Neural crest cell (in vitro differentiated cells): ENCODE measurements around the gene PHF21B. TPM values are rescaled to one million over a fixed set of nuclear protein-coding genes. Genes with fewer than 3 reads are reported as not detected.

ENCODE experiments used
- DNase-seq: peaks from one replicate; pipeline ENCODE4 v3.0.0; 2021; ENCODE audit warnings: low read depth, mixed read lengths, low spot score
- H3K27ac Mint-ChIP-seq: one replicate; pipeline ENCODE4 v1.8.0; 2021; ENCODE audit warnings: mild to moderate bottlenecking, mixed read lengths; ENCODE audit not compliant: unreplicated experiment
- H3K27me3 Mint-ChIP-seq: 2 replicates; pipeline ENCODE4 v1.8.0; 2021; ENCODE audit warnings: low read depth, mild to moderate bottlenecking, mixed read lengths
- H3K36me3 Mint-ChIP-seq: 2 replicates; pipeline ENCODE4 v1.8.0; 2021; ENCODE audit warnings: low read depth, mild to moderate bottlenecking, mixed read lengths
- H3K4me1 Mint-ChIP-seq: 2 replicates; pipeline ENCODE4 v1.8.0; 2021; ENCODE audit warnings: mixed read lengths
- H3K4me3 Mint-ChIP-seq: one replicate; pipeline ENCODE4 v1.8.0; 2021; ENCODE audit warnings: mild to moderate bottlenecking, mixed read lengths
- H3K9me3 Mint-ChIP-seq: 2 replicates; pipeline ENCODE4 v1.8.0; 2021; ENCODE audit warnings: mixed read lengths
- total RNA-seq: library from RNA; stranded (reverse); gene quantifications from 2 replicates; pipeline ENCODE4 v1.2.1, GENCODE V29; 2021
- TF ChIP-seq, protein P1 (sequence below): fragments of 200-600 bp; sonication (generic); conservative IDR thresholded peaks from 2 replicates; pipeline ENCODE4 v1.5.0; 2021; ENCODE audit warnings: antibody characterized with exemption, mild to moderate bottlenecking

The PHF21B gene
- total RNA-seq, 1 donor from 2014 or later: 40.4 TPM

DNA sequence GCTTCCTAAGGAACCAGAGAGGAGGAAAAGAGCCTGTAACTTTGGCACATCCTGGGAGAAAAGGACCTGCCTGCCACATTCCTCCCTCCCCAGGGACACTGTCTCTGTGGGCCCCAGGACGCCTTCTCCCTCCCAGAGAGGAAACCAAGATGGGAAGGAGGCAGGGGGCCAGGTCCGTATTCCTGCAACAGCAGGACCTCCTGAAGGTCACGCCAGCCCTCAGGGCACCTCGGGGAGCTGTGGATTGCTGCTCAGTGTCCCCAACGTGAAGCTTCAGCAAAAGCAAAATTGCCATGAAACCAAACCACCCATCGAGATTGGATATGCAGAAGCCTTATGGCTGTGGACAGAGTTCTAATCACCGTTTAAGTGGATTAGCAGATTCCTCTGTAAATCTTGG is 170.7 kb downstream of the PHF21B start:
- H3K4me1 Mint-ChIP-seq: no peaks in the 10 kb centered on the region
- TF ChIP-seq, protein P1, sequence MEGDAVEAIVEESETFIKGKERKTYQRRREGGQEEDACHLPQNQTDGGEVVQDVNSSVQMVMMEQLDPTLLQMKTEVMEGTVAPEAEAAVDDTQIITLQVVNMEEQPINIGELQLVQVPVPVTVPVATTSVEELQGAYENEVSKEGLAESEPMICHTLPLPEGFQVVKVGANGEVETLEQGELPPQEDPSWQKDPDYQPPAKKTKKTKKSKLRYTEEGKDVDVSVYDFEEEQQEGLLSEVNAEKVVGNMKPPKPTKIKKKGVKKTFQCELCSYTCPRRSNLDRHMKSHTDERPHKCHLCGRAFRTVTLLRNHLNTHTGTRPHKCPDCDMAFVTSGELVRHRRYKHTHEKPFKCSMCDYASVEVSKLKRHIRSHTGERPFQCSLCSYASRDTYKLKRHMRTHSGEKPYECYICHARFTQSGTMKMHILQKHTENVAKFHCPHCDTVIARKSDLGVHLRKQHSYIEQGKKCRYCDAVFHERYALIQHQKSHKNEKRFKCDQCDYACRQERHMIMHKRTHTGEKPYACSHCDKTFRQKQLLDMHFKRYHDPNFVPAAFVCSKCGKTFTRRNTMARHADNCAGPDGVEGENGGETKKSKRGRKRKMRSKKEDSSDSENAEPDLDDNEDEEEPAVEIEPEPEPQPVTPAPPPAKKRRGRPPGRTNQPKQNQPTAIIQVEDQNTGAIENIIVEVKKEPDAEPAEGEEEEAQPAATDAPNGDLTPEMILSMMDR: no peak
- no peaks in the 10 kb centered on the region for H3K36me3 Mint-ChIP-seq
- no peak overlapping the region for H3K27ac Mint-ChIP-seq
- H3K9me3 Mint-ChIP-seq: peaks cover 2% of the 10 kb centered on the region
- no peak for DNase-seq
- no peak overlapping the region for H3K4me3 Mint-ChIP-seq
- H3K27me3 Mint-ChIP-seq: peaks cover under 1% of the 10 kb centered on the region

DNA sequence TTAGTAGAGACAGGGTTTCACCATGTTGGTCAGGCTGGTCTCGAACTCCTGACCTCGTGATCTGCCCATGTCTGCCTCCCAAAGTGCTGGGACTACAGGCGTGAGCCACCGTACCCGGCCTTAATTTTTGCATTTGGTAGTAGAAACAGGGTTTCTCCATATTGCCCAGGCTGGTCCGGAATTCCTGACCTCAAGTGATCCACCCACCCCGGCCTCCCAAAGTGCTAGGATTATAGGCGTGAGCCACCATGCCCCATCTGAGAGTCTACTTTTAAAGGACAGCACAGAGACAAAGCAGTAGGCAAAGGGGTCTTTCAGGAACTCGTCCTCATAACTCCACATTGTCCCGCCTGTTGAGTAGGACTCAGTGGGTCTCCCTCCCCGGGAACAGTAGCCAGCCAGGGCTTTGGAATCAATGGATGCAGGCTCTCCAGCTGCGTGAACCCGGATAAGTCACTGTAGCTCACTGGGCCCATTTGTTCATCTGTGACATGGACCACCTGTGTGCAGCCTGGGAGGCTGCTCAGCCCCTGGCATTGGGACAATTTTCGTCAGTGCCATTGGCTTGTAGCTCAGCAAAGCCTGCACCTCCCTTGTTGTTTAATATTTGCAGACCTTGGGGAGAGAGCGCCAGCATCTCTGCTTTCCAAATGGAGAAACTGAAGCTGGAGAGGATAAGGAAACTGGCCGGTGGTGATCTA is 171.3 kb downstream of the PHF21B start:
- Mint-ChIP-seq H3K36me3 (no peaks in the 10 kb centered on the region), H3K4me1 (no peaks in the 10 kb centered on the region), H3K27ac (no peak overlapping the region), H3K9me3 (peaks cover 2% of the 10 kb centered on the region), H3K4me3 (no peak overlapping the region), H3K27me3 (peaks cover 3% of the 10 kb centered on the region)
- DNase-seq: no peak
- TF ChIP-seq, protein P1: no peak

DNA sequence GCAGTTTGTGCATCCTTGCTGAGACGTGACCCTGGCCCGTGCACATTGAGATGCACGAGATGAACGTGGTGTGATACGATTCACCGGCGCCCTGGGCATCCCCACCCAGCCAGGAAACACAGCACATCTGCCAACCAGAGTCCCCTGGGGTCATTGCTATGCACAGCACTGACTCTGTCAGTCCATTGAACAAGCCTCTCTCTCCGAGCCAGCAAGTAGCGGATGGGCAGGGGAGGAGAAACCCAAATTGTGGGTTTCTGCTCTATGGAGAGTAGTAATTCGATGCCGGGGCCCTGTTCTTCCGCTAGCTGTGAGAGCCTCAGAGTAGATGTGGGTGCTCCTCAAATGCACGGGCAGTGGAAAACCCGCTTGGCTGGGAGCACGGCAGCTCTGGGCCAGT is 172.3 kb downstream of the PHF21B start:
- Mint-ChIP-seq H3K27ac (no peak overlapping the region), H3K27me3 (peaks cover 3% of the 10 kb centered on the region), H3K36me3 (peaks cover 2% of the 10 kb centered on the region), H3K9me3 (peaks cover 4% of the 10 kb centered on the region), H3K4me3 (no peak overlapping the region), H3K4me1 (no peaks in the 10 kb centered on the region)
- no peak for DNase-seq
- TF ChIP-seq, protein P1: no peak

DNA sequence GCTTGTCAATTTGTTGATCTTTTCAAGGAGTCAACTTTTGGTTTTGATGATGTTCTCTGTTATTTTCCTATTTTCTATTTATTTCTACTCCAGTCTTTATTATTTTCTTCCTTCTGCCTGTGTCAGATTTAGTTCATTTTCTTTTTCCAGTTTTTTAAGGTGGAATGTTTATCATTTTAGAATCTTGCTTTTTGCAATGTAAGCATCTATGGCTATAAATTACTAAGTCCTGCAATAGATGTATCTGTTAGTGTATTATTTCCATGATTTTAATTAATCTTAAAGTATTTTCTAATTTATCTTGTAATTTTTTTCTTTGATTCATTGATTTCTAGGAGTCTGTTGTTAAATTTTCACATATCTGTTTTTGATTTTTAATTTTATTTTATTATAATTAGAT is 175.7 kb downstream of the PHF21B start:
- peaks cover 3% of the 10 kb centered on the region for H3K27me3 Mint-ChIP-seq
- H3K9me3 Mint-ChIP-seq: peaks cover 4% of the 10 kb centered on the region
- peaks cover 2% of the 10 kb centered on the region for H3K36me3 Mint-ChIP-seq
- no peaks in the 10 kb centered on the region for H3K4me1 Mint-ChIP-seq
- H3K27ac Mint-ChIP-seq: no peak overlapping the region
- no peak overlapping the region for H3K4me3 Mint-ChIP-seq
- TF ChIP-seq, protein P1: no peak
- DNase-seq: no peak

DNA sequence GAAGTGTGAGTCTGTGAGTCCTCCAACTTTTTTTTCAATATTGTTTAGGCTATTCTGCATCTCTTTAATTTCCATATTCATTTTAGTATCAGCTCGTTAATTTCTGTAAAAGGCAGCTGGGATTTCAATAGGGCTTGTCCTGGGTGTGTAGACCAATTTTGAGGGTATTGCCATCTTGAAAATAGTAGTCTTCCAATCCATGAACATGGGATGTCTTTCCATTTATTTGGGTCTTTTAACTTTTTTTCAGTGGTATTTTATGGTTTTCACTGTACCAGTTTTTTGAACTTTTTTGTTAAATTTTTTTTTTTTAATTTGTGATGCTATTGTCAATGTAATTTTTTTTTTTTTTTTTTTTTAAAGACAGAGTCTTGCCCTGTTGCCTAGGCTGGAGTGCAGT is 177.9 kb downstream of the PHF21B start:
- H3K27me3 Mint-ChIP-seq: peaks cover 3% of the 10 kb centered on the region
- TF ChIP-seq, protein P1: no peak
- peaks cover 2% of the 10 kb centered on the region for H3K36me3 Mint-ChIP-seq
- H3K4me3 Mint-ChIP-seq: no peak overlapping the region
- peaks cover 4% of the 10 kb centered on the region for H3K9me3 Mint-ChIP-seq
- DNase-seq: no peak
- H3K27ac Mint-ChIP-seq: no peak overlapping the region
- H3K4me1 Mint-ChIP-seq: no peaks in the 10 kb centered on the region

Other genes starting within 250 kb of the PHF21B start
- gene NUP50, start 153.9 kb upstream of the PHF21B start, total RNA-seq: 115 and 128 TPM in 2 replicates
- 56.9 and 60.2 TPM in 2 replicates for gene KIAA0930, start 230.9 kb upstream of the PHF21B start, total RNA-seq